K562 (cell line): ENCODE results near the gene USB1. TPM values are rescaled to one million over a fixed set of nuclear protein-coding genes. Genes with fewer than 3 reads are reported as not detected.

Source experiments
- ARID1B ChIP-seq: fragments of 450-650 bp; IDR thresholded peaks from 2 replicates; pipeline ENCODE4 v1.6.1; 2016; ENCODE audit warnings: antibody characterized with exemption, mild to moderate bottlenecking, inconsistent platforms
- CTBP1 ChIP-seq: fragments of 450-650 bp; IDR thresholded peaks from 2 replicates; pipeline ENCODE4 v1.6.1; 2016; ENCODE audit warnings: borderline replicate concordance
- DLX4 ChIP-seq: fragments of 250-450 bp; sonication (Bioruptor Pico); IDR thresholded peaks from 2 replicates; pipeline ENCODE4 v1.6.1; 2021; ENCODE audit warnings: mild to moderate bottlenecking
- ELF2 ChIP-seq: fragments of 250-450 bp; sonication (Bioruptor Pico); IDR thresholded peaks from 2 replicates; pipeline ENCODE4 v1.5.0; 2021; ENCODE audit warnings: mild to moderate bottlenecking
- ETV5 ChIP-seq: sonication (generic); formaldehyde crosslinking; IDR thresholded peaks from 2 replicates; pipeline ENCODE4 v1.4.0; 2020; ENCODE audit warnings: low read depth, mild to moderate bottlenecking, missing genetic modification reagents
- GABPB1 ChIP-seq: sonication (generic); formaldehyde crosslinking; IDR thresholded peaks from 2 replicates; pipeline ENCODE4 v1.8.0; 2022; ENCODE audit warnings: mild to moderate bottlenecking, missing genetic modification reagents
- HMG20A ChIP-seq: fragments of 450-650 bp; formaldehyde crosslinking; conservative IDR thresholded peaks from 2 replicates; pipeline ENCODE4 v1.4.0; 2020; ENCODE audit warnings: mild to moderate bottlenecking, mixed read lengths
- NFRKB ChIP-seq: fragments of 450-650 bp; IDR thresholded peaks from 2 replicates; pipeline ENCODE4 v1.6.1; 2016; ENCODE audit warnings: low read depth
- POLR2G ChIP-seq: fragments of 200-400 bp; formaldehyde crosslinking; IDR thresholded peaks from 2 replicates; pipeline ENCODE4 v1.6.1; 2017; ENCODE audit warnings: low read depth, mild to moderate bottlenecking, antibody characterized with exemption, low read length, moderate library complexity
- PTBP1 ChIP-seq: fragments of 200-400 bp; formaldehyde crosslinking; IDR thresholded peaks from 2 replicates; pipeline ENCODE4 v1.6.1; 2017; ENCODE audit warnings: low read depth, low read length
- RBM17 ChIP-seq: fragments of 200-400 bp; formaldehyde crosslinking; IDR thresholded peaks from 2 replicates; pipeline ENCODE4 v1.6.1; 2017; ENCODE audit warnings: low read depth, mild to moderate bottlenecking, low read length, borderline replicate concordance
- RHOXF2B ChIP-seq: fragments of 250-450 bp; sonication (Bioruptor Pico); conservative IDR thresholded peaks from 2 replicates; pipeline ENCODE4 v1.5.1; 2021
- SNRNP70 ChIP-seq: fragments of 200-400 bp; formaldehyde crosslinking; optimal IDR thresholded peaks from 2 replicates; pipeline ENCODE3; 2017; ENCODE audit warnings: low read depth, low read length
- SRSF1 ChIP-seq: fragments of 200-400 bp; formaldehyde crosslinking; IDR thresholded peaks from 2 replicates; pipeline ENCODE4 v1.6.1; 2017; ENCODE audit warnings: mild to moderate bottlenecking, low read depth, low read length, moderate library complexity
- ZNF639 ChIP-seq, 2 experiments: fragments of 200-800 bp in 1 of 2; sonication (Bioruptor generic) in 1 of 2; sonication (generic) in 1 of 2; formaldehyde crosslinking in 1 of 2; IDR thresholded peaks in 1 of 2; conservative IDR thresholded peaks in 1 of 2; 2 replicates each; pipeline versions ENCODE4 v1.5.0 to v1.6.1; 2016 to 2020; ENCODE audit warnings: missing compliant biosample characterization in 1 of 2, missing genetic modification characterization in 1 of 2, missing genetic modification reagents in 1 of 2
- ZNF644 ChIP-seq: fragments of 200-800 bp; sonication (Bioruptor generic); IDR thresholded peaks from 2 replicates; pipeline ENCODE4 v1.6.1; 2016; ENCODE audit warnings: low read depth, missing genetic modification characterization, missing compliant biosample characterization
- polyA plus RNA-seq, 8 experiments: library from polyadenylated mRNA; depleted of rRNA in 4 of 8; stranded (reverse) in 5 of 8; unstranded in 3 of 8; fragments of >200 nt; fragmentation: Nextera tagmentation in 2 of 8; fragmentation: Illumina TruSeq in 1 of 8; extraction: Ambion mirVana in 2 of 8; extraction: Trizol in 1 of 8; gene quantifications; 2 replicates each; pipeline versions ENCODE4 v1.2.1 to v1.2.3, GENCODE V29; 2011 to 2014; ENCODE audit warnings: inconsistent platforms in 1 of 8, missing spikeins in 1 of 8
- total RNA-seq, 7 experiments: library from RNA; depleted of rRNA in 6 of 7; stranded (reverse); fragments of >200 nt in 6 of 7; fragmentation: Illumina TruSeq in 2 of 7; extraction: Trizol in 2 of 7; gene quantifications; 2 replicates each; pipeline versions ENCODE4 v1.2.1 to v1.2.3, GENCODE V29; 2011 to 2021; ENCODE audit warnings: low replicate concordance in 1 of 7
- TF ChIP-seq, protein P1 (sequence below): fragments of 450-650 bp; IDR thresholded peaks from 2 replicates; pipeline ENCODE4 v1.6.1; 2017; ENCODE audit warnings: antibody characterized with exemption, mild to moderate bottlenecking
- TF ChIP-seq, protein P2 (sequence below): fragments of 250-450 bp; sonication (Bioruptor Pico); IDR thresholded peaks from 2 replicates; pipeline ENCODE4 v1.5.0; 2021

The USB1 gene
- total and polyA plus RNA-seq, 9 of the 15 experiments (the other 6 are each of a cell fraction or from before 2014, with no cell fraction given) = 11.6 to 73.6 (median 19.4) TPM

DNA sequence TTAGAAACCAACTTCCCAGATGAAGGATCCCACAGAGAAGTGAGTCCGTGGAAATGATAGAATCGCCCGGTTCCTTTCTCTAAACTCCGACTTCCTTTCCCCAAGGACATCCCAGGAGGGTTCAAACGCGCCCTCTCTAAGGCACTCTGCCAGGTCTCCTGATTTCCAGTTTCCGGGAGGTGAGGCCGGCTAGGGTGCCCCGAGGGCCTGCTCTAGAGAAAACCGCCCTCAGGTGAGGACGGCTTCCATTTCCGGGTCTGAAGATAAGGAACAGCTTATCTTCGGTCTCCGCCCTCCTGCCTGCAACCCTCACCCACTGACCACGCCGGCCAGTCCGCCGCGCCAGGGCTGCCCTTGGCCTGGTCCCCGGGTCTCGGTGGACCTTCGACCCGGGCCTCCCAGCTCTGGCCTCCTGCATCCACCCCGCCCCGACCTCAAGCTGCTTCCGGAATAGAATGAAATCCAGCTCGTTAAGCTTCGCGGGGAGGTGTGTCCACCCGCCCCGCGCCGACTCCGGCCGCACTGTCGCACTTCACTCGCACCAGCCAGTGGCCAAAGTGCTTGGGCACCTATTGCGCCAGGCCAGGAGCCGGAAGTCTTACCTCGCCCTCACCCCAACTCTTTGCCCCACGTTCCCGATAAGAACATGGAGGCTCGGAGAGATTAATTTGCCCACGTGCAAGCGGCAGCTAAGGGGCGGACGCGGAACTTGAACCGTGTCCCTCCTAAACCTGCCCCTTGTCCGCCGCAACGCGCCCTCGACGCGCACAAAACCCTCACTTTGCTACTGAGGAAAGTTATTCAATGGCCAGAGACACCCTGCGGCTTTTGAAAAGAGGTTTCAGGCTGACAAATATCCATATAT is 23.5 kb downstream of the USB1 start (continued):
- TF ChIP-seq, protein P1, sequence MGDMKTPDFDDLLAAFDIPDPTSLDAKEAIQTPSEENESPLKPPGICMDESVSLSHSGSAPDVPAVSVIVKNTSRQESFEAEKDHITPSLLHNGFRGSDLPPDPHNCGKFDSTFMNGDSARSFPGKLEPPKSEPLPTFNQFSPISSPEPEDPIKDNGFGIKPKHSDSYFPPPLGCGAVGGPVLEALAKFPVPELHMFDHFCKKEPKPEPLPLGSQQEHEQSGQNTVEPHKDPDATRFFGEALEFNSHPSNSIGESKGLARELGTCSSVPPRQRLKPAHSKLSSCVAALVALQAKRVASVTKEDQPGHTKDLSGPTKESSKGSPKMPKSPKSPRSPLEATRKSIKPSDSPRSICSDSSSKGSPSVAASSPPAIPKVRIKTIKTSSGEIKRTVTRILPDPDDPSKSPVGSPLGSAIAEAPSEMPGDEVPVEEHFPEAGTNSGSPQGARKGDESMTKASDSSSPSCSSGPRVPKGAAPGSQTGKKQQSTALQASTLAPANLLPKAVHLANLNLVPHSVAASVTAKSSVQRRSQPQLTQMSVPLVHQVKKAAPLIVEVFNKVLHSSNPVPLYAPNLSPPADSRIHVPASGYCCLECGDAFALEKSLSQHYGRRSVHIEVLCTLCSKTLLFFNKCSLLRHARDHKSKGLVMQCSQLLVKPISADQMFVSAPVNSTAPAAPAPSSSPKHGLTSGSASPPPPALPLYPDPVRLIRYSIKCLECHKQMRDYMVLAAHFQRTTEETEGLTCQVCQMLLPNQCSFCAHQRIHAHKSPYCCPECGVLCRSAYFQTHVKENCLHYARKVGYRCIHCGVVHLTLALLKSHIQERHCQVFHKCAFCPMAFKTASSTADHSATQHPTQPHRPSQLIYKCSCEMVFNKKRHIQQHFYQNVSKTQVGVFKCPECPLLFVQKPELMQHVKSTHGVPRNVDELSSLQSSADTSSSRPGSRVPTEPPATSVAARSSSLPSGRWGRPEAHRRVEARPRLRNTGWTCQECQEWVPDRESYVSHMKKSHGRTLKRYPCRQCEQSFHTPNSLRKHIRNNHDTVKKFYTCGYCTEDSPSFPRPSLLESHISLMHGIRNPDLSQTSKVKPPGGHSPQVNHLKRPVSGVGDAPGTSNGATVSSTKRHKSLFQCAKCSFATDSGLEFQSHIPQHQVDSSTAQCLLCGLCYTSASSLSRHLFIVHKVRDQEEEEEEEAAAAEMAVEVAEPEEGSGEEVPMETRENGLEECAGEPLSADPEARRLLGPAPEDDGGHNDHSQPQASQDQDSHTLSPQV = peak; percentile 38; the same call in 1 of the 2 replicates
- TF ChIP-seq, protein P2, sequence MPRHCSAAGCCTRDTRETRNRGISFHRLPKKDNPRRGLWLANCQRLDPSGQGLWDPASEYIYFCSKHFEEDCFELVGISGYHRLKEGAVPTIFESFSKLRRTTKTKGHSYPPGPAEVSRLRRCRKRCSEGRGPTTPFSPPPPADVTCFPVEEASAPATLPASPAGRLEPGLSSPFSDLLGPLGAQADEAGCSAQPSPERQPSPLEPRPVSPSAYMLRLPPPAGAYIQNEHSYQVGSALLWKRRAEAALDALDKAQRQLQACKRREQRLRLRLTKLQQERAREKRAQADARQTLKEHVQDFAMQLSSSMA (CRISPR knock-in tag) = no peak
- TF ChIP-seq ZNF644 (tag) = no peak
- no peak for TF ChIP-seq SRSF1
- TF ChIP-seq NFRKB = peak; percentile 78; the same call in 1 of the 2 replicates
- TF ChIP-seq POLR2G = peak; percentile 86
- no peak for TF ChIP-seq PTBP1
- peak; percentile 24; the same call in 1 of the 2 replicates for TF ChIP-seq ELF2
- peak; percentile 48; the same call in 1 of the 2 replicates for TF ChIP-seq CTBP1
- no peak for TF ChIP-seq HMG20A (CRISPR knock-in tag)
- no peak for TF ChIP-seq ZNF639 (CRISPR knock-in tag; conservative IDR thresholded peaks at IDR 0.05 in 1 of 2, IDR thresholded peaks at IDR 0.05 in 1 of 2)
- peak; percentile 60; the same call in 1 of the 2 replicates for TF ChIP-seq ETV5 (CRISPR knock-in tag)
- peak; percentile 45; the same call in 1 of the 2 replicates for TF ChIP-seq GABPB1
- no peak for TF ChIP-seq DLX4 (CRISPR knock-in tag)
- TF ChIP-seq SNRNP70 = no peak
- TF ChIP-seq RBM17 = no peak
- peak; percentile 24; the same call in 1 of the 2 replicates for TF ChIP-seq ARID1B
- TF ChIP-seq RHOXF2B (CRISPR knock-in tag) = no peak
